ENCODE data around the gene PCYT2. TPM values are rescaled to one million over a fixed set of nuclear protein-coding genes. Genes with fewer than 3 reads are reported as not detected.
A peak's percentile ranks its signal among the peaks of the same experiment; 100 is the strongest.

PCYT2 gene
- total and polyA plus RNA-seq, 9 of the 15 experiments (the other 6 are each of a cell fraction or from before 2014, with no cell fraction given), result 0.92 to 134 (median 82.5) TPM

- TF ChIP-seq ZBTB43 (CRISPR knock-in tag; IDR thresholded peaks at IDR 0.05) (no peak), ZNF830 (CRISPR knock-in tag; IDR thresholded peaks at IDR 0.05) (0 out of 2 replicates have a peak, but pooled peaks have one; percentile 35), TARDBP (IDR thresholded peaks at IDR 0.05) (no peak), ZNF445 (CRISPR knock-in tag; IDR thresholded peaks at IDR 0.05; ENCODE audit: low read depth) (no peak), ZNF3 (CRISPR knock-in tag; IDR thresholded peaks at IDR 0.05) (no peak), STAT5B (CRISPR knock-in tag; IDR thresholded peaks at IDR 0.05) (no peak), EWSR1 (IDR thresholded peaks at IDR 0.05; ENCODE audit: borderline replicate concordance, low read depth, partially characterized antibody) (no peak), SIRT6 (IDR thresholded peaks at IDR 0.05; ENCODE audit: low read depth, low read length) (peak; percentile 25), ZNF668 (CRISPR knock-in tag; IDR thresholded peaks at IDR 0.05) (no peak), IFI16 (CRISPR knock-in tag; IDR thresholded peaks at IDR 0.05) (no peak), ZNF57 (CRISPR knock-in tag; IDR thresholded peaks at IDR 0.05) (no peak), SOX6 (IDR thresholded peaks at IDR 0.05) (no peak), FUS (optimal IDR thresholded peaks at IDR 0.05; ENCODE audit: low read depth, low read length) (no peak), RBM22 (IDR thresholded peaks at IDR 0.05; ENCODE audit: low read depth, low read length, poor library complexity, severe bottlenecking) (peak; percentile 96), CHD7 (IDR thresholded peaks at IDR 0.05; ENCODE audit: low read depth, low read length) (peak; percentile 70), KDM5B (IDR thresholded peaks at IDR 0.05; ENCODE audit: insufficient replicate concordance, low read depth, low read length) (no peak)
Measured at GRCh38 chr17:81866440-81867169, 44.6 kb downstream of the PCYT2 start (continued).
